ENCODE data around the gene ATR. TPM values are rescaled to one million over a fixed set of nuclear protein-coding genes. Genes with fewer than 3 reads are reported as not detected.
"Not testable (repeated sequence)": the region's sequence is repeated elsewhere in the genome, so short reads cannot be mapped to it uniquely, and the experiment has no call there.

Gene ATR
- total RNA-seq, 1 donor, result 37.6 TPM

- TF ChIP-seq CTCF (IDR thresholded peaks at IDR 0.05; ENCODE audit: insufficient read depth, low read depth, low read length), result no peak
- DNase-seq (ENCODE audit: low read depth), result no peak
Observed at GRCh38 chr3:142553741-142554140, 24.8 kb downstream of the ATR start.

GRCh38 chr3:142552579-142552978, 26.0 kb downstream of the ATR start:
- H3K4me3 ChIP-seq (ENCODE audit: low read depth, low read length); DNase-seq (ENCODE audit: low read depth): not testable (repeated sequence)

More at GRCh38 chr3:142553741-142554140, 24.8 kb downstream of the ATR start:
- no peak overlapping the region for H3K4me3 ChIP-seq (ENCODE audit: low read depth, low read length)

GRCh38 chr3:142549986-142550385, 28.5 kb downstream of the ATR start:
- DNase-seq (ENCODE audit: low read depth), result no peak
- no peak for TF ChIP-seq CTCF (IDR thresholded peaks at IDR 0.05; ENCODE audit: insufficient read depth, low read depth, low read length)
- no peak overlapping the region for H3K4me3 ChIP-seq (ENCODE audit: low read depth, low read length)

GRCh38 chr3:142543307-142543706, 35.2 kb downstream of the ATR start:
- no peak for TF ChIP-seq CTCF (IDR thresholded peaks at IDR 0.05; ENCODE audit: insufficient read depth, low read depth, low read length)
- no peak for DNase-seq (ENCODE audit: low read depth)
- no peak overlapping the region for H3K4me3 ChIP-seq (ENCODE audit: low read depth, low read length)

- TF ChIP-seq CTCF (IDR thresholded peaks at IDR 0.05; ENCODE audit: insufficient read depth, low read depth, low read length), result no peak
- no peak for DNase-seq (ENCODE audit: low read depth)
- H3K4me3 ChIP-seq (ENCODE audit: low read depth, low read length), result no peak overlapping the region
Observed at GRCh38 chr3:142542054-142542453, 36.5 kb downstream of the ATR start.

GRCh38 chr3:142536519-142536918, 42.0 kb downstream of the ATR start:
- no peak for TF ChIP-seq CTCF (IDR thresholded peaks at IDR 0.05; ENCODE audit: insufficient read depth, low read depth, low read length)
- no peak overlapping the region for H3K4me3 ChIP-seq (ENCODE audit: low read depth, low read length)
- DNase-seq (ENCODE audit: low read depth), result no peak

- H3K4me3 ChIP-seq (ENCODE audit: low read depth, low read length), result no peak overlapping the region
- no peak for TF ChIP-seq CTCF (IDR thresholded peaks at IDR 0.05; ENCODE audit: insufficient read depth, low read depth, low read length)
- DNase-seq (ENCODE audit: low read depth), result no peak
Observed at GRCh38 chr3:142534543-142534942, 44.0 kb downstream of the ATR start.

Data from fibroblast of villous mesenchyme (primary cell).